Heart left ventricle (tissue), 13 donors: ENCODE measurements around the gene CFAP73.

Experiments
- CTCF ChIP-seq, 12 donors: fragments of 200-600 bp; sonication (generic) in 4 of 12; IDR thresholded peaks; one replicate each; pipeline versions ENCODE4 v1.5.0 to v1.8.0; 2018 to 2022; ENCODE audit warnings: antibody characterized with exemption in 12 of 12, mild to moderate bottlenecking in 5 of 12
- POLR2A ChIP-seq, 2 donors: fragments of 450-650 bp; IDR thresholded peaks; one replicate each; pipeline ENCODE4 v1.6.1; 2017; ENCODE audit warnings: antibody characterized with exemption in 2 of 2, mild to moderate bottlenecking in 2 of 2, moderate library complexity in 2 of 2
- donor health status: ischemic (EF 13 %, LVEDD 7.1; RV severe dilation, severe dysfunction).
- donor health status: DM: no; HTN: yes; CAD: no.
- donor health status: DM: no; HTN: no; CAD: no.
- donor health status: ischemic (EF 25% LVEDD 6.9; RV normal size, moderate dysfunction).
- donor health status: ischemic (EF 25% LVEDD 5.7; RV mildly dilated, moderate dysfunction).
- donor health status: ischemic (EF 35%, LVEDD 5.7; RV mildly dilated, moderate dysfunction).
- donor health status: nonischemic (EF 11% LVEDD 7.7; RV severe dilation, severe dysfunction).
- donor health status: DM: yes; HTN: yes; CAD: no.
- donor health status: PGD.
- donor health status: ischemic (EF 29% LVEDD 5.4; RV normal size, mild dysfunction).
- donor health status: nonischemic (EF 23%, LVEDD 6.1; RV moderate dilation, normal function).

- TF ChIP-seq POLR2A (IDR thresholded peaks at IDR 0.05) (no peak), CTCF (IDR thresholded peaks at IDR 0.05) (no peak)
Observed at GRCh38 chr12:113155060-113155459, 5.5 kb downstream of the CFAP73 start.
